Stimulated activated naive CD8-positive, alpha-beta T cell treated with anti-CD3 and anti-CD28 coated beads, Interleukin-15, Interleukin-2, amounts not matched to agents 100 ng/mL and 50 ng/mL, for 24 hours (primary cell): ENCODE data around the gene FAHD1.

Experiments
- H3K27ac Mint-ChIP-seq: one replicate; pipeline ENCODE4 v1.8.0; 2021; ENCODE audit warnings: mild to moderate bottlenecking, mixed read lengths
- H3K27me3 Mint-ChIP-seq: one replicate; pipeline ENCODE4 v1.8.0; 2021; ENCODE audit warnings: mixed read lengths
- H3K36me3 Mint-ChIP-seq: one replicate; pipeline ENCODE4 v1.8.0; 2021; ENCODE audit warnings: low read depth, mixed read lengths
- H3K4me1 Mint-ChIP-seq: one replicate; pipeline ENCODE4 v1.8.0; 2021; ENCODE audit warnings: low read depth, mixed read lengths
- H3K4me3 Mint-ChIP-seq: one replicate; pipeline ENCODE4 v1.8.0; 2021; ENCODE audit warnings: mild to moderate bottlenecking, mixed read lengths
- H3K9me3 Mint-ChIP-seq: one replicate; pipeline ENCODE4 v1.8.0; 2021; ENCODE audit warnings: mixed read lengths

The FAHD1 gene

GRCh38 chr16:1834096-1834495 lies 7.1 kb downstream of the FAHD1 start:
- peaks cover 10% of the 10 kb centered on the region for H3K4me1 Mint-ChIP-seq
- H3K9me3 Mint-ChIP-seq, result no peaks in the 10 kb centered on the region
- no peak overlapping the region for H3K27ac Mint-ChIP-seq
- H3K4me3 Mint-ChIP-seq, result no peak overlapping the region
- peaks cover 4% of the 10 kb centered on the region for H3K36me3 Mint-ChIP-seq
- no peaks in the 10 kb centered on the region for H3K27me3 Mint-ChIP-seq

DNA sequence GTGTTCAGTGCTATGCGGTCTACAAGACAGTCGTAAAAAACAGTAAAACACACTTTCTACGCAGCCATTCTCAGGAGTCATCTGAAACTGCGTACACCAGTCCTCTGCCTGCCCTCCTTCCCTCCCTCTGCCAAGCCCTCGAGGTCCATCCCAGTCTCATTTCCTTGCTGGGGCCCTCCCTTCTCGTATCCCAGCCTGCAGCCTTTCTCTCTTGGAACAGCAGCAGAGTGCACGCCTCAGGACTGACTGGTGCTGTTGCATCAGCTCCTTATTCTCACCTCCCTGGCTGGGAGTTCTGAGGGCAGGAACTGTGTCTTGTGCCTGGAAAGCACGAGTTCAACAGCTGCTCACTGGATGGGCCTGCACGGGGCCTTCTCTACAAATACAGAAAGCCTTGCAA lies 12.5 kb downstream of the FAHD1 start:
- Mint-ChIP-seq H3K27me3 (no peaks in the 10 kb centered on the region), H3K4me1 (no peaks in the 10 kb centered on the region), H3K27ac (no peak overlapping the region), H3K9me3 (no peaks in the 10 kb centered on the region), H3K4me3 (no peak overlapping the region), H3K36me3 (no peaks in the 10 kb centered on the region)

DNA sequence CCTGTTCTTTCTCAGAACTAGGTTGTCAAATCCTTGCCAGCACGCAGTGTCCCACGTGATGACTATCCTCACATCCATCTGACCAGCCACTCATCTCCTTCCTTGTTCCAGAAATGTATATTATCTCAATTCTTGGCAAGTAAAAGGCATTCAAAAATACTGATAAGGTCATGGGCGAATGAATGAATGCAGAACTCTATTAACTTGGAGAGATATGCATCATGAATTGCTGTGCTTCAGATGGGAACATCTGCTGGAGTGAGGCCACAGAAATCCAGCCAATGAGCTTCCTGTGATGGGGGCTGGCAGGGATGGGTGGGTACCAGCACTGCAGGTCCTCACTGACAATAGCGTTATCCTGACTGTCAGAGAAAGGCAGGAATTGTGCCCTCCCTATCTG lies 19.0 kb downstream of the FAHD1 start:
- Mint-ChIP-seq H3K4me1 (no peaks in the 10 kb centered on the region), H3K36me3 (no peaks in the 10 kb centered on the region), H3K27me3 (peaks cover 9% of the 10 kb centered on the region), H3K27ac (no peak overlapping the region), H3K4me3 (no peak overlapping the region), H3K9me3 (no peaks in the 10 kb centered on the region)

GRCh38 chr16:1846416-1846815 lies 19.4 kb downstream of the FAHD1 start:
- Mint-ChIP-seq H3K9me3 (no peaks in the 10 kb centered on the region), H3K36me3 (no peaks in the 10 kb centered on the region), H3K4me1 (no peaks in the 10 kb centered on the region), H3K27me3 (peaks cover 9% of the 10 kb centered on the region), H3K27ac (no peak overlapping the region), H3K4me3 (no peak overlapping the region)

DNA sequence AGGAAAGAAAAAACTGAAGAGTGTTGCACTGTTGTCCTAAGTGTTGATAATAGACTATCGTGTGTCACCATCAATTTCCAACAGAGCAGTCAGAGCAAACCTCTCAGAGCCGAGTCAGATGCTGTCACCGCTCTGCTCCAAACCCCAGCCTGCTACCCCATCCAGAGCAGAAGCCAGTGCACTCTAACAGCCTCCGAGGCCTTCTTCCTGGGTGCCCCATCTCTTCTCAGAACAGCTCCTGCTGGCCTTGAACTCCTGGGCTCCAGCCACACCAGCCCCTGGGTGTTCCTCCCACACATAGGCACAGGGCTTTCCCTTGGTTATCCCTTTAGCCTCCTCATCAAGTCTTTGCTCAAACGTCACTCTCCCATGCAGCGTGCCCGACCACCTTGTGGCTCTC lies 24.0 kb downstream of the FAHD1 start:
- Mint-ChIP-seq H3K4me1 (peaks cover 18% of the 10 kb centered on the region), H3K4me3 (no peak overlapping the region), H3K27me3 (peaks cover 6% of the 10 kb centered on the region), H3K36me3 (no peaks in the 10 kb centered on the region), H3K9me3 (no peaks in the 10 kb centered on the region), H3K27ac (no peak overlapping the region)

GRCh38 chr16:1851793-1852192 lies 24.8 kb downstream of the FAHD1 start:
- H3K27me3 Mint-ChIP-seq, result no peaks in the 10 kb centered on the region
- H3K9me3 Mint-ChIP-seq, result no peaks in the 10 kb centered on the region
- peaks cover 18% of the 10 kb centered on the region for H3K4me1 Mint-ChIP-seq
- H3K27ac Mint-ChIP-seq, result no peak overlapping the region
- no peaks in the 10 kb centered on the region for H3K36me3 Mint-ChIP-seq
- no peak overlapping the region for H3K4me3 Mint-ChIP-seq

- peaks cover 18% of the 10 kb centered on the region for H3K4me1 Mint-ChIP-seq
- no peaks in the 10 kb centered on the region for H3K9me3 Mint-ChIP-seq
- no peak overlapping the region for H3K4me3 Mint-ChIP-seq
- H3K27ac Mint-ChIP-seq, result no peak overlapping the region
- peaks cover 23% of the 10 kb centered on the region for H3K27me3 Mint-ChIP-seq
- H3K36me3 Mint-ChIP-seq, result no peaks in the 10 kb centered on the region
Observed at GRCh38 chr16:1857433-1858097, 30.6 kb downstream of the FAHD1 start.

DNA sequence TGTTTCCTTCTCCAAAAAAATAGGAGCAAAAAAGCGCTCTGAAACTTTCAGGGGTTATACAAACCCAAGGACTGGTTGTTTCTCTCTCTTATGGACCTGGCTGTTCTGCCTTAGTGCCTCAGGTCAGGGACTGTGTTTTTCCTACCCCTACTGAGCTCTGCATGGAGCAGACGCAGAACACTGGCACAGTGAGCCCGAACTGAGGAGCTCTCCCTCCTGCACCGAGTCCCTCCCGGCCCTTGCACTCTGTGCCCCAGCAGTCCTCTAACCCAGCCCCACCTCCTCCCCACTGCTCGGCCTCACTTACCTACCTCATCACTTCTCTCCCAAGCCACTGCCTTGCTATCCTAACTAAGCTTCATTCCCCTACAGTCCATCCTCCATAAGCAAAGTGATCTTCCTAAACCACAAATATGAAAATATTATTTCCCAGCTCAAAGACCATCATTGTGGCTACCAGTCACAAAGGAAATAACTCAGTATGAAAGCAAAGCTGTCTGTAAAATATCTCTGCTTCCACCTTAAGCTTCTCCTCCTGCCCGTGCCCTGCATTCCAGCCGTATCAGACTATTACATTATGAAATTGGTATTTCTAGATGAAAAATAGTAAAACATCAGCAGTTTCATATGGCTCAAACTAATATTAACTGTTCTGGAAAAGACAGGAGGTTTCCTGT lies 31.3 kb downstream of the FAHD1 start:
- Mint-ChIP-seq H3K4me1 (peaks cover 18% of the 10 kb centered on the region), H3K27ac (no peak overlapping the region), H3K4me3 (no peak overlapping the region), H3K9me3 (no peaks in the 10 kb centered on the region), H3K36me3 (no peaks in the 10 kb centered on the region), H3K27me3 (peaks cover 23% of the 10 kb centered on the region)

GRCh38 chr16:1859650-1860049 lies 32.6 kb downstream of the FAHD1 start:
- Mint-ChIP-seq H3K4me3 (no peak overlapping the region), H3K9me3 (no peaks in the 10 kb centered on the region), H3K27ac (no peak overlapping the region), H3K4me1 (peaks cover 13% of the 10 kb centered on the region), H3K27me3 (peaks cover 27% of the 10 kb centered on the region), H3K36me3 (no peaks in the 10 kb centered on the region)

DNA sequence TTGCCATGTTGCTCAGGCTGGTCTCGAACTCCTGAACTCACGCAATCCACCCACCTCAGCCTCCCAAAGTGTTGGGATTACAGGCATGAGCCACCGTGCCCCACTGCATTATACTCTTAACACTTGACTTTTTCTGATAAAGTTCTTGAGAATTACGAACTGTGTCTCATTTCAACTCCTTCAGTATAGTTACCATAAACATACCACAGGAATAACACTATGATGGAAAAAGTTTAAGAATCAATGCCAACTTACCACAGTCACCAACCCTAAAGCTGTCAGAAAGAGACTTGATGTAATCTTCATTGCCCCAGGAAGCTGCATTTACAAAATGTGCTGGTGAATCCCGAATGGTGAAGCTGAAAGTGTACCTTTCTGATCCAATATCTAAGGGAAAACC lies 34.7 kb downstream of the FAHD1 start:
- peaks cover 31% of the 10 kb centered on the region for H3K27me3 Mint-ChIP-seq
- no peaks in the 10 kb centered on the region for H3K36me3 Mint-ChIP-seq
- H3K27ac Mint-ChIP-seq, result no peak overlapping the region

GRCh38 chr16:1862394-1862793 lies 35.4 kb downstream of the FAHD1 start:
- no peaks in the 10 kb centered on the region for H3K4me1 Mint-ChIP-seq
- H3K27ac Mint-ChIP-seq, result no peak overlapping the region
- H3K27me3 Mint-ChIP-seq, result peaks cover 27% of the 10 kb centered on the region
- H3K9me3 Mint-ChIP-seq, result no peaks in the 10 kb centered on the region
- no peaks in the 10 kb centered on the region for H3K36me3 Mint-ChIP-seq
- no peak overlapping the region for H3K4me3 Mint-ChIP-seq

More for the DNA sequence above, 34.7 kb downstream of the FAHD1 start:
- Mint-ChIP-seq H3K4me3 (no peak overlapping the region), H3K9me3 (no peaks in the 10 kb centered on the region), H3K4me1 (no peaks in the 10 kb centered on the region)

- Mint-ChIP-seq H3K9me3 (no peaks in the 10 kb centered on the region), H3K36me3 (no peaks in the 10 kb centered on the region), H3K4me3 (no peak overlapping the region), H3K4me1 (no peaks in the 10 kb centered on the region), H3K27ac (no peak overlapping the region), H3K27me3 (peaks cover 18% of the 10 kb centered on the region)
Observed at GRCh38 chr16:1863681-1864460, 36.9 kb downstream of the FAHD1 start.

DNA sequence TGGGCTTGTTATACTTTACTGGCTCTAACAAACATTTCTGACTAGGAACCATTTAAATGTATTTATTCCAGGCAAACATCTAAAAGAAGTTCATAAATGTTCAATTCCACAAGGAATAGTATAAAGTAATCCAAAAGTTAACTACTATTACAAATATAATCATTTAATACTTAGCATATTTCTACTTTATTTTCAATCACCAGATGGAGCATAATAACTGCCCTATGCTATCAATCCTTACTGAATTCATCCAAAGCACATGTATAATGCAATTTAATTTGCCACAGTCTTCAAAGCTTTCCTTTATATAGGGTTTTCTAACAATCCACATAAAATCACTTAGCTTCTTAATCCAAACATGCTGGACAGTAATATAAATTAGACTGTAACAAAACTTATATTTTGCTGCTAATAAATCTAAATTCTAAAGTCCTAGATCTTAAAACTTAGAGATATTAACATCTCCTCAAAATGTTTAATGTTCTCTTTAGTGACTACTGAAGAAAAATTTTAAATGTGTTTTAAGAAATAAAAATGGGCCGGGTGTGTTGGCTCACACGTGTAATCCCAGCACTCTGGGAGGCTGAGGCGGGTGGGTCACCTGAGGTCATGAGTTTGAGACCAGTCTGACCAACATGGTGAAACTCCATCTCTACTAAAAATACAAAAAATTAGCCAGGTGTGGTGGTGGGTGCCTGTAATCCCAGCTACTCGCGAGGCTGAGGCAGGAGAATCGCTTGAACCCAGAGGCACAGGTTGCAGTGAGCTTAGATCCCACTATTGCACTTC lies 39.1 kb downstream of the FAHD1 start:
- Mint-ChIP-seq H3K27ac (no peak overlapping the region), H3K4me1 (no peaks in the 10 kb centered on the region), H3K36me3 (no peaks in the 10 kb centered on the region), H3K9me3 (no peaks in the 10 kb centered on the region), H3K27me3 (peaks cover 9% of the 10 kb centered on the region), H3K4me3 (no peak overlapping the region)

GRCh38 chr16:1870365-1871082 lies 43.5 kb downstream of the FAHD1 start:
- no peak overlapping the region for H3K4me3 Mint-ChIP-seq
- peaks cover 4% of the 10 kb centered on the region for H3K4me1 Mint-ChIP-seq
- no peaks in the 10 kb centered on the region for H3K9me3 Mint-ChIP-seq
- H3K27me3 Mint-ChIP-seq, result peaks cover 12% of the 10 kb centered on the region
- H3K36me3 Mint-ChIP-seq, result no peaks in the 10 kb centered on the region
- no peak overlapping the region for H3K27ac Mint-ChIP-seq
